ENCODE measurements around the gene POU6F2. TPM values are rescaled to one million over a fixed set of nuclear protein-coding genes. Genes with fewer than 3 reads are reported as not detected.

The POU6F2 gene
- total RNA-seq, 1 experiment from 2014 or later: not detected

- Histone ChIP-seq H3K9me3 (ENCODE audit: control insufficient read depth, insufficient read depth, low read depth, low read length) (no peaks in the 10 kb centered on the region), H3K27ac (ENCODE audit: low read length) (no peak overlapping the region), H3K4me1 (ENCODE audit: control insufficient read depth, insufficient read depth, low read length) (no peaks in the 10 kb centered on the region), H3K4me3 (ENCODE audit: low read depth in 2 of 2, low read length in 2 of 2) (no peak overlapping the region), H3K27me3 (ENCODE audit: control insufficient read depth, insufficient read depth, low read length) (no peaks in the 10 kb centered on the region; the same call in 1 of the 2 replicates), H3K36me3 (ENCODE audit: control insufficient read depth, insufficient read depth, low read length) (no peaks in the 10 kb centered on the region)
- CTCF ChIA-PET: no interaction called here
- DNase-seq (ENCODE audit: low read depth, low spot score) (no peak), ATAC-seq (no peak)
- BruUV-seq (replicated peaks): no TSS peak
- no peak for TF ChIP-seq SIN3A (IDR thresholded peaks at IDR 0.05; ENCODE audit: borderline replicate concordance, insufficient read depth, low read depth, low read length)
- TF ChIP-seq CTCF (IDR thresholded peaks at IDR 0.05): no peak
- TF ChIP-seq POLR2AphosphoS5 (IDR thresholded peaks at IDR 0.05; ENCODE audit: low read depth, low read length): no peak
- TF ChIP-seq TCF7L2 (IDR thresholded peaks at IDR 0.05; ENCODE audit: low read depth, low read length): no peak
- TF ChIP-seq, protein P1, sequence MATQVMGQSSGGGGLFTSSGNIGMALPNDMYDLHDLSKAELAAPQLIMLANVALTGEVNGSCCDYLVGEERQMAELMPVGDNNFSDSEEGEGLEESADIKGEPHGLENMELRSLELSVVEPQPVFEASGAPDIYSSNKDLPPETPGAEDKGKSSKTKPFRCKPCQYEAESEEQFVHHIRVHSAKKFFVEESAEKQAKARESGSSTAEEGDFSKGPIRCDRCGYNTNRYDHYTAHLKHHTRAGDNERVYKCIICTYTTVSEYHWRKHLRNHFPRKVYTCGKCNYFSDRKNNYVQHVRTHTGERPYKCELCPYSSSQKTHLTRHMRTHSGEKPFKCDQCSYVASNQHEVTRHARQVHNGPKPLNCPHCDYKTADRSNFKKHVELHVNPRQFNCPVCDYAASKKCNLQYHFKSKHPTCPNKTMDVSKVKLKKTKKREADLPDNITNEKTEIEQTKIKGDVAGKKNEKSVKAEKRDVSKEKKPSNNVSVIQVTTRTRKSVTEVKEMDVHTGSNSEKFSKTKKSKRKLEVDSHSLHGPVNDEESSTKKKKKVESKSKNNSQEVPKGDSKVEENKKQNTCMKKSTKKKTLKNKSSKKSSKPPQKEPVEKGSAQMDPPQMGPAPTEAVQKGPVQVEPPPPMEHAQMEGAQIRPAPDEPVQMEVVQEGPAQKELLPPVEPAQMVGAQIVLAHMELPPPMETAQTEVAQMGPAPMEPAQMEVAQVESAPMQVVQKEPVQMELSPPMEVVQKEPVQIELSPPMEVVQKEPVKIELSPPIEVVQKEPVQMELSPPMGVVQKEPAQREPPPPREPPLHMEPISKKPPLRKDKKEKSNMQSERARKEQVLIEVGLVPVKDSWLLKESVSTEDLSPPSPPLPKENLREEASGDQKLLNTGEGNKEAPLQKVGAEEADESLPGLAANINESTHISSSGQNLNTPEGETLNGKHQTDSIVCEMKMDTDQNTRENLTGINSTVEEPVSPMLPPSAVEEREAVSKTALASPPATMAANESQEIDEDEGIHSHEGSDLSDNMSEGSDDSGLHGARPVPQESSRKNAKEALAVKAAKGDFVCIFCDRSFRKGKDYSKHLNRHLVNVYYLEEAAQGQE (IDR thresholded peaks at IDR 0.05; ENCODE audit: insufficient read depth in 1 of 2, low read depth in 2 of 2, low read length in 1 of 2): no peak
- POLR2A ChIA-PET: no interaction called here
- intact Hi-C loops (cut with micrococcal nuclease; ENCODE audit: unreplicated experiment): no loop called here
- in situ Hi-C loops (cut with HindIII; ENCODE audit: low pct_unique_long_range_greater_than_20kb, low sequenced_read_pairs): no loop called here
Observed at GRCh38 chr7:39429421-39429820, 451.7 kb downstream of the POU6F2 start.

DNA sequence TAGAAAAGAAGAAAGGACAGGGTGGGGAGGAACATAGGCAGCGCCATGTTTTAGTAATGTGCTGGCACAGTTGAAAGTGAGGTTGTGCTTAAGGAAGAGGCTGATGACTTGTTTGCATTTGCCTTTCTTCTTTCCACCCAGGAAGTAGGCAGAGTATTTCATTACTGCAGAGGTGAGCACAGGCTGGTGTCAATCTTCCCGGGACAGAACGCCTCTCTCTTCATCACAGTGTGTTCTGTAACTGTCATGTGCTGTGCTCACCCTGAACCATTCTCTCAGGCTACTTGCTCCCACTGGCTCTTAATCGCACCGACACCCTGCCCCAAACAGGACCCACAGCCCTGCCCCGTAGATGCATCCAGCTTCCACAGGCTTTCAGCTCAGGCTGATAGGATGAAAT, 452.7 kb downstream of the POU6F2 start:
- in situ Hi-C loops (cut with HindIII; ENCODE audit: low pct_unique_long_range_greater_than_20kb, low sequenced_read_pairs): no loop called here
- POLR2A ChIA-PET: no interaction called here

More for the DNA sequence above, 452.7 kb downstream of the POU6F2 start:
- H3K4me3 ChIP-seq (ENCODE audit: low read depth in 2 of 2, low read length in 2 of 2): no peak overlapping the region
- no peaks in the 10 kb centered on the region for H3K4me1 ChIP-seq (ENCODE audit: control insufficient read depth, insufficient read depth, low read length)
- H3K9me3 ChIP-seq (ENCODE audit: control insufficient read depth, insufficient read depth, low read depth, low read length): no peaks in the 10 kb centered on the region
- H3K27me3 ChIP-seq (ENCODE audit: control insufficient read depth, insufficient read depth, low read length): no peaks in the 10 kb centered on the region; the same call in 1 of the 2 replicates
- CTCF ChIA-PET: no interaction called here
- TF ChIP-seq SIN3A (IDR thresholded peaks at IDR 0.05; ENCODE audit: borderline replicate concordance, insufficient read depth, low read depth, low read length) (no peak), CTCF (IDR thresholded peaks at IDR 0.05) (no peak)
- TF ChIP-seq, protein P1 (IDR thresholded peaks at IDR 0.05; ENCODE audit: insufficient read depth in 1 of 2, low read depth in 2 of 2, low read length in 1 of 2): no peak
- no TSS peak for BruUV-seq (replicated peaks)
- no peaks in the 10 kb centered on the region for H3K36me3 ChIP-seq (ENCODE audit: control insufficient read depth, insufficient read depth, low read length)
- no peak overlapping the region for H3K27ac ChIP-seq (ENCODE audit: low read length)
- intact Hi-C loops (cut with micrococcal nuclease; ENCODE audit: unreplicated experiment): no loop called here
- ATAC-seq: no peak
- no peak for DNase-seq (ENCODE audit: low read depth, low spot score)
